ENCODE data around the gene TMEM74B.

The TMEM74B gene

DNA sequence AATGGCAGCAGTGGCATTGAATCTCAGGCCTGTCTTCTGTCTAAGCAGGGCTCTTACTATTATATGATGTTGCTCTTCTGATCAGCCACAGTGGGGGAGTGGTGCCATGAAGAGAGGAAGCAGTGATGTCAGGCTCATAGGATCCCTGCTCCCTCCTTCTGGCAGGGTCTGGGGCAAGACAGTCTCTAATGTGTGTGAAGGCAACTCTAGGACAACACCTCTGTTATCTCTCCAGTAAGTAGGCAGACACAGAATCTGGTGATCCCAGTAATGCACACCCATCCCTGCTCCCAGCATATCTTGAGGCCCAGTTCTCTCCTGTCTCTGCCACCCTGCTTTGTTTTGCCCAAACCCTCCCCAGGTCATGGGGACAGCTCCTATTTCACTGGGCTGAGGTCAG lies 27.2 kb upstream of the TMEM74B start:
- no peaks in the 10 kb centered on the region for H3K9me3 ChIP-seq
- intact Hi-C loops (cut with DNase I; ENCODE audit: low total_unique reads): no loop called here
- TF ChIP-seq, protein P1, sequence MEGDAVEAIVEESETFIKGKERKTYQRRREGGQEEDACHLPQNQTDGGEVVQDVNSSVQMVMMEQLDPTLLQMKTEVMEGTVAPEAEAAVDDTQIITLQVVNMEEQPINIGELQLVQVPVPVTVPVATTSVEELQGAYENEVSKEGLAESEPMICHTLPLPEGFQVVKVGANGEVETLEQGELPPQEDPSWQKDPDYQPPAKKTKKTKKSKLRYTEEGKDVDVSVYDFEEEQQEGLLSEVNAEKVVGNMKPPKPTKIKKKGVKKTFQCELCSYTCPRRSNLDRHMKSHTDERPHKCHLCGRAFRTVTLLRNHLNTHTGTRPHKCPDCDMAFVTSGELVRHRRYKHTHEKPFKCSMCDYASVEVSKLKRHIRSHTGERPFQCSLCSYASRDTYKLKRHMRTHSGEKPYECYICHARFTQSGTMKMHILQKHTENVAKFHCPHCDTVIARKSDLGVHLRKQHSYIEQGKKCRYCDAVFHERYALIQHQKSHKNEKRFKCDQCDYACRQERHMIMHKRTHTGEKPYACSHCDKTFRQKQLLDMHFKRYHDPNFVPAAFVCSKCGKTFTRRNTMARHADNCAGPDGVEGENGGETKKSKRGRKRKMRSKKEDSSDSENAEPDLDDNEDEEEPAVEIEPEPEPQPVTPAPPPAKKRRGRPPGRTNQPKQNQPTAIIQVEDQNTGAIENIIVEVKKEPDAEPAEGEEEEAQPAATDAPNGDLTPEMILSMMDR (IDR thresholded peaks at IDR 0.05): no peak
- no peaks in the 10 kb centered on the region for H3K36me3 ChIP-seq
- no peak overlapping the region for H3K4me3 ChIP-seq
- H3K27me3 ChIP-seq: peaks cover 0 to 20% of the 10 kb centered on the region in 2 donors
- H3K4me1 ChIP-seq: no peaks in the 10 kb centered on the region
- no peak for DNase-seq
- no peak overlapping the region for H3K27ac ChIP-seq

DNA sequence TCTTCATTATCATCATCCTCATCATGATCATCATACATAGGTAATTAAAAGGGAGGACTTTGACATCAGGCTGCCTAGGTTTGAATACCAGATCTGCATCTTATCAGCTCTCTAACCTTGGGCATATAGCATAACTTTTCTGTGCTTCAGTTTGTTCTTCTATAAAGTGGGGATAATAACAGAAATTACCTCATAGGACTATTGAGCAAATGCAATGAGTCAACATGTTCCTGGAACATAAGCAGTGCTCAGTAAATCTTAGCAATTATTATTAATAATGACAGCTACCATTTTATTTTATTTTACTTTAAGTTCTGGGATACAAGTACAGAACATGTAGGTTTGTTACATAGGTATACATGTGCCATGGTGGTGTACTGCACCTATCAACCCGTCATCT lies 25.7 kb upstream of the TMEM74B start:
- DNase-seq: no peak
- Histone ChIP-seq H3K27me3 (peaks cover 0 to 13% of the 10 kb centered on the region in 2 donors), H3K9me3 (no peaks in the 10 kb centered on the region), H3K4me3 (no peak overlapping the region), H3K27ac (no peak overlapping the region), H3K4me1 (no peaks in the 10 kb centered on the region), H3K36me3 (no peaks in the 10 kb centered on the region)
- TF ChIP-seq, protein P1 (IDR thresholded peaks at IDR 0.05): no peak
- intact Hi-C loops (cut with DNase I; ENCODE audit: low total_unique reads): no loop called here

- Histone ChIP-seq H3K4me3 (no peak overlapping the region), H3K27ac (no peak overlapping the region), H3K27me3 (peaks cover 0 to 5% of the 10 kb centered on the region in 2 donors), H3K9me3 (no peaks in the 10 kb centered on the region), H3K36me3 (no peaks in the 10 kb centered on the region), H3K4me1 (no peaks in the 10 kb centered on the region)
- intact Hi-C loops (cut with DNase I; ENCODE audit: low total_unique reads): no loop called here
- TF ChIP-seq, protein P1 (IDR thresholded peaks at IDR 0.05): no peak
- no peak for DNase-seq
Measured at GRCh38 chr20:1209447-1210387, 24.9 kb upstream of the TMEM74B start.

DNA sequence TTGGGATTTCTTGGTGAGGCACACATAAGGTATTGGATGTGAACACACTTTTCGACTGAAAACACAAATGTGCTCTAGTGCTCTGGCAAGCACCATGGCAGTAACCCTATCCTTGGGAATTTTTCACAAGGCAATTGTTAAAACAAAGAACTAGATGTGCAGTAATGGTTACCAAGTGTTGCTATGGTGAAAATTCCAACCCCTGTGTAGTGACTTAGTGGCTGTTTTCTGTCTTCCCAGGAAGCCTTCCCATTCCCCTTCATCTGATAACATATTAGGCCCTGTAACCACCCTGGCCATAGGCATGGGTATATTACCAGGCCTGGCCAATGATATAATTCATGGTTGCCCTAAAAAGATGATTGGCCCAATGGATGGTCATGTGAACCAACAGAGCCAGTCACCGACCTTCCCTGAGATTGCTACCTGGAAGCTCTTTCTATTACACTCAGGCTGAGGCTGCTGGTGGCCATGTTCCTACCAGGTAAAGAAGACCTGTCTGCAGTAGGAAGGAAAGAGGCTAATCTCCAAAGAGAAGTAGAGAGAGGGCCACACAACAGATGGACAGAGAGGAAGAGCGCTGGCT lies 22.6 kb upstream of the TMEM74B start:
- TF ChIP-seq, protein P1 (IDR thresholded peaks at IDR 0.05): no peak
- Histone ChIP-seq H3K4me1 (no peaks in the 10 kb centered on the region), H3K27me3 (peaks cover 0 to 10% of the 10 kb centered on the region in 2 donors), H3K36me3 (no peaks in the 10 kb centered on the region), H3K4me3 (no peak overlapping the region), H3K9me3 (no peaks in the 10 kb centered on the region), H3K27ac (no peak overlapping the region)
- intact Hi-C loops (cut with DNase I; ENCODE audit: low total_unique reads): no loop called here
- no peak for DNase-seq

DNA sequence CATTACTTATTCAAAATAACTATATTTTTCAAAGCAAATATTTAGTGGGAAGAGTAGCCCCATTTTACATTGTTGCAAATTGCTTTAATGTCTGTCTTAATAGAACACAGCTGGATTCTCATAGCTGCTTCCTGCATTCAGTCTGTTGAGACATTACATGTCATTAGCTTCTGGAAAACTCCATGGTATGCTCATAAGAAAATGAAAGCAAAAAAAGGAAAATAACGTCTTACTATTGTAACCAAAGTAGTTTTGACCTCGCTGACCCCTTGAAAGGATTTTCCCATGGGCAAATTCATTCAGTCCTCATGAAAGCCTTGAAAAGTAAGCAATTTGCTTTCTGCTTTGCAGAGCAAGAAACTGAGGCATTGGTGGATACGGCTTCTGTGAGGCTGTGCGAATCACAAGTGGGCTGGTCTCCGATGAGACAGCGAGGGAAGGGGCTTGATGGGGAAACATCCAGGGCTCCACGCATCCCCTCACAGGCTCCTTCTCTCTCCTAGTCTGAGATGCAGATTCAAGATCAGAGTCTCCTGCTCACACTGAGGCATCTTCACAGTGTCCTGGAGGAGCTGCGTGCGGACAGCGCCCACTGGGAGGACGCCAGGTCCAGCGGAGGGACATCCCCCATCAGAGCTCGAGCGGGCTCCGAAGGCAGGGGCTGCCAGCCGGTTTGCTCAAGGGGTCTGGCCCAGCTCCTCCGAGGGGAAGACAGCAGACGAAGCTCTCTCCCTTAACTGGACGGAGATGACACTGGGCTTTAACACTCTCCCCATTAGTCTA lies 21.8 kb upstream of the TMEM74B start:
- no peak overlapping the region for H3K27ac ChIP-seq
- no peak overlapping the region for H3K4me3 ChIP-seq
- no peaks in the 10 kb centered on the region for H3K36me3 ChIP-seq
- intact Hi-C loops (cut with DNase I; ENCODE audit: low total_unique reads): no loop called here
- no peak for DNase-seq
- H3K4me1 ChIP-seq: no peaks in the 10 kb centered on the region
- peaks cover 0 to 5% of the 10 kb centered on the region in 2 donors for H3K27me3 ChIP-seq
- H3K9me3 ChIP-seq: no peaks in the 10 kb centered on the region
- TF ChIP-seq, protein P1 (IDR thresholded peaks at IDR 0.05): no peak

All from tibial artery (tissue), 4 donors.